HG02973 (cell line): ENCODE data around the gene GDNF.
"Not testable (repeated sequence)": the region's sequence is repeated elsewhere in the genome, so short reads cannot be mapped to it uniquely, and the experiment has no call there.

Experiments
- ATAC-seq: cut with Tn5 transposase; IDR thresholded peaks from one replicate; pipeline ENCODE4 v1.9.1; 2021; ENCODE audit warnings: moderate library complexity; ENCODE audit not compliant: unreplicated experiment

GDNF gene

GRCh38 chr5:37839407-37840052 is at the start of gene GDNF:
TSS of gene GDNF (minus strand) at chr5:37840041. CDS start at chr5:37834796, 5,245 bp downstream.
- no peak for ATAC-seq

GRCh38 chr5:37888476-37888875 is 48.6 kb upstream of the GDNF start:
- no peak for ATAC-seq

- no peak for ATAC-seq
These were observed 46.5 kb upstream of the GDNF start for GRCh38 chr5:37886242-37886905.

- ATAC-seq: no peak
These were observed 42.8 kb upstream of the GDNF start for GRCh38 chr5:37882636-37883035.

GRCh38 chr5:37881359-37881758 is 41.5 kb upstream of the GDNF start:
- ATAC-seq: peak; percentile 90

- ATAC-seq: no peak
These were observed 37.1 kb upstream of the GDNF start for GRCh38 chr5:37876943-37877342.

- ATAC-seq: no peak
These were observed 36.4 kb upstream of the GDNF start for GRCh38 chr5:37876245-37876644.

- ATAC-seq: peak; percentile 55
These were observed 35.4 kb upstream of the GDNF start for GRCh38 chr5:37875051-37875787.

- no peak for ATAC-seq
These were observed 34.1 kb upstream of the GDNF start for GRCh38 chr5:37873988-37874387.

- no peak for ATAC-seq
These were observed 31.4 kb upstream of the GDNF start for GRCh38 chr5:37871023-37871815.

GRCh38 chr5:37869216-37869615 is 29.4 kb upstream of the GDNF start:
- no peak for ATAC-seq

- ATAC-seq: no peak
These were observed 27.8 kb upstream of the GDNF start for GRCh38 chr5:37867654-37868053.

- not testable (repeated sequence) for ATAC-seq
These were observed 23.1 kb upstream of the GDNF start for GRCh38 chr5:37862907-37863306.

GRCh38 chr5:37860206-37860605 is 20.4 kb upstream of the GDNF start:
- no peak for ATAC-seq

GRCh38 chr5:37859805-37860204 is 20.0 kb upstream of the GDNF start:
- peak; percentile 96 for ATAC-seq

GRCh38 chr5:37858250-37858649 is 18.4 kb upstream of the GDNF start:
- ATAC-seq: no peak

GRCh38 chr5:37857696-37858095 is 17.9 kb upstream of the GDNF start:
- ATAC-seq: no peak

- no peak for ATAC-seq
These were observed 15.6 kb upstream of the GDNF start for GRCh38 chr5:37855438-37855837.

GRCh38 chr5:37851305-37851704 is 11.5 kb upstream of the GDNF start:
- ATAC-seq: no peak

GRCh38 chr5:37850226-37850865 is 10.5 kb upstream of the GDNF start:
- ATAC-seq: no peak

GRCh38 chr5:37849641-37850040 is 9.8 kb upstream of the GDNF start:
- ATAC-seq: no peak
